GM19467 (cell line): ENCODE measurements around the gene WDFY4.

Experiments
- ATAC-seq: cut with Tn5 transposase; IDR thresholded peaks from one replicate; pipeline ENCODE4 v1.9.1; 2021; ENCODE audit warnings: mild to moderate bottlenecking, moderate library complexity; ENCODE audit not compliant: unreplicated experiment

Gene WDFY4

GRCh38 chr10:48769706-48770435, 85.2 kb downstream of the WDFY4 start:
- no peak for ATAC-seq

- no peak for ATAC-seq
These were observed 86.0 kb downstream of the WDFY4 start for GRCh38 chr10:48770561-48771089.

GRCh38 chr10:48771234-48771633, 86.6 kb downstream of the WDFY4 start:
- no peak for ATAC-seq

GRCh38 chr10:48772059-48772458, 87.4 kb downstream of the WDFY4 start:
- no peak for ATAC-seq

- ATAC-seq, result no peak
These were observed 88.9 kb downstream of the WDFY4 start for GRCh38 chr10:48773580-48773979.

- no peak for ATAC-seq
These were observed 89.9 kb downstream of the WDFY4 start for GRCh38 chr10:48774416-48775205.

GRCh38 chr10:48775206-48775517, 90.5 kb downstream of the WDFY4 start:
- ATAC-seq, result no peak

- ATAC-seq, result no peak
These were observed 91.4 kb downstream of the WDFY4 start for GRCh38 chr10:48776005-48776522.

- no peak for ATAC-seq
These were observed 91.9 kb downstream of the WDFY4 start for GRCh38 chr10:48776528-48776927.

- no peak for ATAC-seq
These were observed 92.4 kb downstream of the WDFY4 start for GRCh38 chr10:48777110-48777509.

GRCh38 chr10:48778193-48778857, 93.7 kb downstream of the WDFY4 start:
- ATAC-seq, result no peak

- ATAC-seq, result no peak
These were observed 94.4 kb downstream of the WDFY4 start for GRCh38 chr10:48779077-48779476.

- no peak for ATAC-seq
These were observed 95.0 kb downstream of the WDFY4 start for GRCh38 chr10:48779546-48780152.

- no peak for ATAC-seq
These were observed 95.7 kb downstream of the WDFY4 start for GRCh38 chr10:48780341-48780740.

GRCh38 chr10:48782386-48782785, 97.7 kb downstream of the WDFY4 start:
- ATAC-seq, result no peak

- ATAC-seq, result no peak
These were observed 99.4 kb downstream of the WDFY4 start for GRCh38 chr10:48784031-48784430.

GRCh38 chr10:48785796-48786195, 101.1 kb downstream of the WDFY4 start:
- ATAC-seq, result no peak

- ATAC-seq, result no peak
These were observed 102.1 kb downstream of the WDFY4 start for GRCh38 chr10:48786606-48787282.

GRCh38 chr10:48788554-48788953, 103.9 kb downstream of the WDFY4 start:
- ATAC-seq, result no peak
